ENCODE measurements around the gene PSTPIP1. TPM values are rescaled to one million over a fixed set of nuclear protein-coding genes. Genes with fewer than 3 reads are reported as not detected.

The PSTPIP1 gene
- total and polyA plus RNA-seq, 2 of the 13 experiments (the other 11 are each of a cell fraction or from before 2014, with no cell fraction given) = 4.4 to 8.7 TPM

GRCh38 chr15:76962337-76963013 is 32.5 kb upstream of the PSTPIP1 start (continued):
- no peak for TF ChIP-seq ZNF883 (CRISPR knock-in tag; IDR thresholded peaks at IDR 0.05; ENCODE audit: not compliant biosample characterization)
- TF ChIP-seq ZNF747 (CRISPR knock-in tag; IDR thresholded peaks at IDR 0.05; ENCODE audit: borderline replicate concordance) = no peak
- TF ChIP-seq ZNF33B (CRISPR knock-in tag; IDR thresholded peaks at IDR 0.05) = no peak

- H2AFZ ChIP-seq (ENCODE audit: low read length) = no peak overlapping the region
- no TSS peak for BruUV-seq (replicated peaks)
- TF ChIP-seq EED (CRISPR knock-in tag; IDR thresholded peaks at IDR 0.05) = no peak
- TF ChIP-seq ZNF263 (CRISPR knock-in tag; IDR thresholded peaks at IDR 0.05) = 0 out of 2 replicates have a peak, but pooled peaks have one; percentile 25
- no peak for TF ChIP-seq MAFG (CRISPR knock-in tag; IDR thresholded peaks at IDR 0.05)
- TF ChIP-seq XRCC5 (optimal IDR thresholded peaks at IDR 0.05; ENCODE audit: low read length) = peak; percentile 22
- no peak for TF ChIP-seq ZNF18 (CRISPR knock-in tag; IDR thresholded peaks at IDR 0.05; ENCODE audit: insufficient replicate concordance)
- TF ChIP-seq TARDBP (CRISPR knock-in tag; IDR thresholded peaks at IDR 0.05) = 0 out of 2 replicates have a peak, but pooled peaks have one; percentile 30
- peak; percentile 25 for TF ChIP-seq CTCF (CRISPR knock-in tag; IDR thresholded peaks at IDR 0.05)
- no peaks in the 10 kb centered on the region for H3K36me3 ChIP-seq (replicated peaks in 1 of 2; ENCODE audit: control insufficient read depth in 1 of 2, insufficient read depth in 2 of 2, low read length in 2 of 2)
- no peak overlapping the region for H3K9ac ChIP-seq (ENCODE audit: insufficient read depth, low read depth, low read length)
- CTCF ChIA-PET (ENCODE audit: low intra/inter-chr PET ratio, low total read pairs) = no interaction called here
- H4K20me1 ChIP-seq (ENCODE audit: insufficient read depth, low read length) = no peaks in the 10 kb centered on the region
- ATAC-seq (peak; percentile 97), DNase-seq (ENCODE audit: low spot score) (peak; percentile 12), FAIRE-seq (no peak)
- H3K4me1 ChIP-seq (ENCODE audit: insufficient read depth, low read length) = 0 out of 2 replicates have a peak, but pooled peaks cover 7% of the 10 kb centered on the region
- POLR2A ChIA-PET = interaction anchor here (1.0 kb wide), 1 partner anchor 33 kb away, joined by 3 read pairs; the partner anchor contains the start of gene RCN2
- WGBS (ENCODE audit: low lambda C conversion rate) = 6% methylated on average over 9 of the region's 9 CpGs
- H3K27me3 ChIP-seq (ENCODE audit: control insufficient read depth in 1 of 2, insufficient read depth in 2 of 2, low read length in 2 of 2) = peaks cover 3 to 22% of the 10 kb centered on the region in 2 experiments; a peak in 3 of 5 replicates
- in situ Hi-C loops (cut with HindIII; ENCODE audit: extremely low pct_ligation_motif_present, low pct_unique_long_range_greater_than_20kb) (no loop called here), intact Hi-C loops (cut with micrococcal nuclease; ENCODE audit: unreplicated experiment) (no loop called here)
- H3K4me2 ChIP-seq (ENCODE audit: low read depth, low read length) = peak overlapping the region; percentile 18
- no peaks in the 10 kb centered on the region for H3K79me2 ChIP-seq (ENCODE audit: insufficient read depth, low read length)
- no peaks in the 10 kb centered on the region for H3K9me3 ChIP-seq (ENCODE audit: low read length)
- no peak overlapping the region for H3K4me3 ChIP-seq (replicated peaks in 1 of 3; ENCODE audit: insufficient read depth in 1 of 3, low read depth in 2 of 3, low read length in 3 of 3)
- H3K27ac ChIP-seq (ENCODE audit: extremely low read length, insufficient read depth, low read length) = no peak overlapping the region
These were observed 31.3 kb upstream of the PSTPIP1 start for GRCh38 chr15:76963596-76963995.

All from HepG2 (cell line).